HG03196 (cell line): Measurements from ENCODE around the gene STXBP2.

Experiments
- ATAC-seq: cut with Tn5 transposase; IDR thresholded peaks from one replicate; pipeline ENCODE4 v1.9.1; 2021; ENCODE audit not compliant: unreplicated experiment

The STXBP2 gene

GRCh38 chr19:7636691-7637373, at the start of gene STXBP2:
Gene STXBP2 (plus strand): TSS chr19:7637110. CDS start chr19:7637150, 40 bp downstream.
- peak; percentile 41 for ATAC-seq

- no peak for ATAC-seq
Measured at GRCh38 chr19:7589822-7590221, 47.1 kb upstream of the STXBP2 start.

DNA sequence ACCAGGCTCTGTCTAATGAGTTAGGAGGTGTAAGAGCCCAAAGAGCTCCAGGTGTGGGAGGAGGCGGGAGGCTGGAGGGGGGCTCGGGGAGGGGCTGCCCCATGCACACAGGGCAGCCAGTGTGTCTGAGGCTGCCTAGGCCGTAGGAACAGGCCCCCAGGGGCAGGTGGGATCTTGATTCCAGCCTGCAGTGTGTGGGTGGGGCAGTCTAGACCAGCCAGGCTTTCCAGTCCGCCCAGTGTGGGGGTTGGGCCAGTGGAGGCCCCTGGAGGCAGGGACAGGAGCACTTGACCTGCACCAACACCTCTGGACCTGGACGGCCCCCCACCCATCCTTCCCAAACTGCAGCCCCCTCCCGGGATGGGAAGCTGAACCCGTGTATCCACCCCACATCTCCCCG, 46.7 kb upstream of the STXBP2 start:
- ATAC-seq: no peak

GRCh38 chr19:7595466-7596133, 41.3 kb upstream of the STXBP2 start, which contains the start of gene CAMSAP3:
Gene CAMSAP3 (plus strand): TSS chr19:7595863. CDS start chr19:7596003, 140 bp downstream.
- ATAC-seq: no peak

- no peak for ATAC-seq
Measured at GRCh38 chr19:7596211-7596937, 40.5 kb upstream of the STXBP2 start.

DNA sequence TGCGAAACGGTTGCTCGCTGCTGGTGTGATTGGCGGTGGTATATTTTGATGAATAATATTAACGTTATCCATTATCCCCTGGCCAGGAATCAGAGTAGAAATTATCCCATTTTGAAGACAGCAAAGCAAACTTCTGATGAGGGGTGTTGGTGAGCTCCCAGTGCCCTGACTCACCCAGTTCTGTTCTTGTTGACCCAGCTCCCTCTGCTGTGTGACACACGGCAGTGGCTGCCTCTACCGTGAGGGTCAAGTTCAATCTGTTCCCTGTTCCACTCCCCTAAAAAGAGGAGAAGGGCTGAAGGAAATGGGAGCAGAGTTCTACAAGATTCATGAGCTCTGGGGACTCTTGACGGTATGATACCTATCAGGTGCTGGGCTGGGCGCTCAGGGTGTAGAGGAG, 39.2 kb upstream of the STXBP2 start:
- no peak for ATAC-seq

DNA sequence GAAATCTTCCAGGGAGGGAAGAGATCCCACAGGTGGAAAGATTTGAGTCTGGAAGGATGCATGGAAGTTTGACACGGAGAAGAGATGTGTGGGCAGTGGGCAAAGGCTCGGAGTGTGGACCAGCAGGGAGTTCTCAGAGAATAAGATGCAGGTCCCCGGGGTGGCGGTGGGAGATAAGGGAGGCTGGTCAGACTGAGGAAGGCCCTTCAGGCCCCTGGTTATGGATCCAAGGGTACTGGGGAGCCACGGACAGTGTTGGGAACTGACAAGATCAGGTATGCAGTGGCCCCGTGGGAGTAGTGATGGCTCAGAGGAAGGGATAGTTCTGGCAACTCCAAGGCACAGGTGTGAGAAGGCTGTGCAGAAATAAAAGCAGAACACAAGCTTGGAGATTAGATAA, 38.7 kb upstream of the STXBP2 start:
- no peak for ATAC-seq

DNA sequence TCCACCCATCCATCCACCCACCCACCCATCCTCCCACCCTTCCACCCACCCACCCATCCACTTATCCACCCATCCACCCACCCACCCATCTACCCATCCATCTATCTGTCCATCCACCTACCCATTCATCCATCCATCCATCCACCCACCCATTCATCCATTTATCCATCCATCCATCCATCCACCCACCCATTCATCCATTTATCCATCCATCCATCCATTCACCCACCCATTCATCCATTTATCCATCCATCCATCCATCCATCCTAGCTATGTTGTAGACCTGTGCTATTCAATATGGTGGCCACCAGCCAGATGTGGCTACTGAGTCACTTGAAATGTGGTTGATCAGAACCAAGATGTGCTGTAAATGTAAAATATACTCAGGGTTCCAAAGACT, 36.2 kb upstream of the STXBP2 start:
- no peak for ATAC-seq

DNA sequence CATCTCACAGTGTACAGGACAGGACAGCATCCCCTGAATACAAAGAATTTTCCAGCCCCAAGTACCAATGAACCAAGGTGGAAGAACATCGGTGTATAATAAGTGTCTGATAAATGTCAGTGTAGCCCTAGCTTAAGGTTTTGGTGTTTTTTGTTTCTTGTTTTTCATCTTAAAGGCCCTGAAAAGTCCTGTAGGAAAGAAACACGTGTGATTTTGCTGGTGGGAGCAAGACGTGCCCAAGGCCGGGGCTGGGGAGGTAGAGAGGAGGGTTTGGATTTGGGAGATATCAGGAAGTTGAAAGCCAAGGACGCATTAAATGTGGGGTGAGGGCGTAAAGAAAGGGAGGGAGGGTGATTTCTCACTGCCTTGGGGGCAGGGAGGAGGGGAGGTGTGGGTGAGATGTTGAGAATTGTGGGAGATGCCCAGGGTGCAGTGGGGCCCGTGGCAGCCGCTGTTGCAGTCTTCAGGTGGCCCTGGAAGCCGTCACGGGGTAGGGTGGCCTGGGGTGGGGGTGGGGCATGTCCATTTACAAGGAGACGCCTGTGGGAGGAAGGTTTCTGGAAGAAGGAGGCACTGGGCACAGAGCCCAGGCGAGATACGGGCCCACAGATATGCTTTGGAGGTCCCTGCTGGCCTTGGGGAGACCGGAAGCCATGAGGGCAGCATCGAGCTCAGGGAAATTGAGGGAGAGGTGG, 34.5 kb upstream of the STXBP2 start:
- no peak for ATAC-seq

- no peak for ATAC-seq
Measured at GRCh38 chr19:7602935-7603497, 33.9 kb upstream of the STXBP2 start.

DNA sequence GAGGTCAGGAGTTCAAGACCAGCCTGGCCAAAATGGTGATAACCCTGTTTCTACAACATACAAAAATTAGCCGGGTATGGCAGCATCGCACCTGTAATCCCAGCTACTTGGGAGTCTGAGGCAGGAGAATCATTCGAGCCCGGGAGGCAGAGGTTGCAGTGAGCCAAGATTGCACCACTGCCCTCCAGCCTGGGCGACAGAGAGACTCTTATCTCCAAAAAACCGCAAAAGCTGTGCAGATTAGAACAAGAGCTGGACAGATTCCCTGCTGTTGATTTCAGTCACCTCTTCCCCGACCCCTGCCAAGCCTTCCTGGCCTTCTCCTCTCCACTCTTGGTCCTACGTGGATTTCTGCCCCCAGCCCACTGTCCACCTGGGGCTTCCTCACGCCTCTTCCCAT, 33.0 kb upstream of the STXBP2 start:
- no peak for ATAC-seq

- ATAC-seq: no peak
Measured at GRCh38 chr19:7605490-7606222, 31.3 kb upstream of the STXBP2 start.

- ATAC-seq: no peak
Measured at GRCh38 chr19:7606289-7606688, 30.6 kb upstream of the STXBP2 start.

- ATAC-seq: no peak
Measured at GRCh38 chr19:7607212-7607873, 29.6 kb upstream of the STXBP2 start.

GRCh38 chr19:7607874-7608560, 28.9 kb upstream of the STXBP2 start:
- no peak for ATAC-seq

DNA sequence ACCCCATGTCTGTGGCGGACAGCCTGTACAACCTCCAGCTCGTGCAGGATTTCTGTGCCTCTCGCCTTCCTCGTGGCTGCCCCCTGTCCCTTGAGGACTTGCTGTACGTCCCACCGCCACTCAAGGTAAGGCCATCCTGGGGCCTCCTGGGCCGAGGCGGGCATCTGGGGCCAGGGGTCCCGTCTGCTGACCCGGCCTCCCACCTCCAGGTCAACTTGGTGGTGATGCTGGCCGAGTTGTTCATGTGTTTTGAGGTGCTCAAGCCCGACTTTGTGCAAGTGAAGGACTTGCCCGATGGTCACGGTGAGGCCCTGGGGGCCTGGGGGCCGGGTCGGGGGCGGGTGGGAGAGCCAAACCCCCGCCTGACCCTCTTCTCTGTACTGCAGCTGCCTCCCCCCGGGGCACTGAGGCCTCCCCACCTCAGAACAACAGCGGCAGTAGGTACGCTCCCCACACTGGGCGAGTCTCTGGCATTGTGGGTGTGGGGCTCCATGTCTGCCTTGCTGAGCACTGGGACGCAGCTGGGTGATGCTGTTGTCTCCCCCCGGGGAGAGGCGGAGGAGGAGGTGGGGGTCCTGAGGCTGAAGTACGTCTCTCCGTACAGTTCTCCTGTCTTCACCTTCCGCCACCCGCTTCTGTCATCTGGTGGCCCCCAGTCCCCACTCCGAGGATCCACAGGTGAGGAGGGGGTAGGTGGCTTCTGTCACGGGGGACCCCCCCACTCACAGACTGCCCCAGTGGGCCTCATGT, 26.2 kb upstream of the STXBP2 start:
- ATAC-seq: no peak

DNA sequence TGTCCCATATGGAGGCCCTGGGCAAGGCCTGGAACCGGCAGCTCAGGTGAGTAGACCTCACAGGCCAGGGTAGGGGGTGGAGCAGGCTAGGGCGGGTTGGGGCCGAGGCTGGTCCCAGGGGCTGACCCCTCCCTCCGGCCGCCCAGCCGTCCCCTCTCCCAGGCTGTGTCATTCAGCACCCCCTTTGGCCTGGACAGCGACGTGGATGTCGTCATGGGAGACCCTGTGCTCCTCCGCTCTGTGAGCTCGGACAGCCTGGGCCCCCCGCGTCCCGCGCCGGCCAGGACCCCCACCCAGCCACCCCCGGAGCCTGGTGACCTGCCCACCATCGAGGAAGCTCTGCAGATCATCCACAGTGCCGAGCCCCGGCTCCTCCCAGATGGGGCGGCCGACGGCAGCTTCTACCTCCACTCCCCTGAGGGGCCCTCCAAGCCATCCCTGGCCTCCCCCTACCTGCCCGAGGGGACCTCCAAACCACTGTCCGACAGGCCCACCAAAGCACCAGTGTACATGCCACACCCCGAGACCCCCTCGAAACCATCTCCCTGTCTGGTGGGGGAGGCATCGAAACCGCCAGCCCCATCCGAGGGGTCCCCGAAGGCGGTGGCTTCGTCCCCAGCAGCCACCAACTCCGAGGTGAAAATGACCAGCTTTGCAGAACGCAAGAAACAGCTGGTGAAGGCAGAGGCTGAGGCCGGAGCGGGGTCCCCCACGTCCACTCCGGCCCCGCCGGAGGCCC, 25.2 kb upstream of the STXBP2 start:
- ATAC-seq: no peak
